Fibroblast of lung (primary cell): ENCODE data around the gene VPS37C. TPM values are rescaled to one million over a fixed set of nuclear protein-coding genes. Genes with fewer than 3 reads are reported as not detected.

ENCODE experiments used
- DNase-seq, 2 donors: peaks; one replicate each; pipeline versions ENCODE4 v3.0.0 to v3.0.0-alpha.2; 2010; ENCODE audit warnings: low read depth in 2 of 2
- H2AFZ ChIP-seq: 2 replicates; pipeline ENCODE4 v1.5.1; 2012; ENCODE audit warnings: low read length, control low read depth, inconsistent platforms
- H3K27ac ChIP-seq: 2 replicates; pipeline ENCODE4 v1.5.1; 2011; ENCODE audit warnings: low read length, control low read depth; ENCODE audit not compliant: insufficient read depth
- H3K27me3 ChIP-seq: 2 replicates; pipeline ENCODE4 v1.5.1; 2011; ENCODE audit warnings: mild to moderate bottlenecking, low read length; ENCODE audit not compliant: control insufficient read depth, insufficient read depth
- H3K36me3 ChIP-seq: 2 replicates; pipeline ENCODE4 v1.5.1; 2011; ENCODE audit warnings: low read length; ENCODE audit not compliant: control insufficient read depth, insufficient read depth
- H3K4me1 ChIP-seq: 2 replicates; pipeline ENCODE4 v1.5.1; 2011; ENCODE audit warnings: low read length; ENCODE audit not compliant: control insufficient read depth, insufficient read depth; ENCODE audit errors: extremely low read depth
- H3K4me2 ChIP-seq: 2 replicates; pipeline ENCODE4 v1.5.1; 2011; ENCODE audit warnings: low read length, control low read depth; ENCODE audit not compliant: insufficient read depth; ENCODE audit errors: extremely low read depth
- H3K4me3 ChIP-seq, 4 experiments: fragments of 200-600 bp in 1 of 4; sonication (generic) in 1 of 4; replicated peaks in 1 of 4; 2 replicates each; pipeline ENCODE4 v1.5.1; 2011 to 2016; ENCODE audit warnings: low read length in 4 of 4, low read depth in 3 of 4, mild to moderate bottlenecking in 3 of 4, control low read depth in 2 of 4, inconsistent platforms in 1 of 4, mixed read lengths in 1 of 4; ENCODE audit not compliant: insufficient read depth in 1 of 4; ENCODE audit errors: control extremely low read depth in 1 of 4
- H3K79me2 ChIP-seq: 2 replicates; pipeline ENCODE4 v1.5.1; 2012; ENCODE audit warnings: mild to moderate bottlenecking, low read length, inconsistent platforms; ENCODE audit not compliant: control insufficient read depth, insufficient read depth
- H3K9ac ChIP-seq: 2 replicates; pipeline ENCODE4 v1.5.1; 2011; ENCODE audit warnings: mild to moderate bottlenecking, low read length, control low read depth; ENCODE audit not compliant: insufficient read depth
- H3K9me3 ChIP-seq: 2 replicates; pipeline ENCODE4 v1.5.1; 2012; ENCODE audit warnings: low read depth, low read length; ENCODE audit not compliant: control insufficient read depth, insufficient read depth
- H4K20me1 ChIP-seq: 2 replicates; pipeline ENCODE4 v1.5.1; 2011; ENCODE audit warnings: low read length; ENCODE audit not compliant: control insufficient read depth, insufficient read depth; ENCODE audit errors: extremely low read depth
- CTCF ChIP-seq, 2 donors: IDR thresholded peaks in 1 of 2; conservative IDR thresholded peaks in 1 of 2; 1 replicate in 1 of 2; 2 replicates in 1 of 2; pipeline ENCODE4 v1.5.1; 2011 to 2012; ENCODE audit warnings: low read length in 2 of 2, control low read depth in 1 of 2, inconsistent platforms in 1 of 2, low read depth in 1 of 2, mild to moderate bottlenecking in 1 of 2
- EZH2 ChIP-seq: IDR thresholded peaks from 2 replicates; pipeline ENCODE4 v1.5.1; 2012; ENCODE audit warnings: low read length, control low read depth, mild to moderate bottlenecking; ENCODE audit errors: missing control alignments
- polyA plus RNA-seq, 2 donors: library from polyadenylated mRNA; depleted of rRNA in 1 of 2; stranded (reverse) in 1 of 2; unstranded in 1 of 2; fragments of >200 nt; gene quantifications; 2 replicates each; pipeline ENCODE4 v1.2.1, GENCODE V29; 2011 to 2012; ENCODE audit warnings: missing spikeins in 1 of 2
- total RNA-seq: library from RNA; depleted of rRNA; stranded (reverse); fragments of >200 nt; gene quantifications from 2 replicates; pipeline ENCODE4 v1.2.1, GENCODE V29; 2014

VPS37C gene
- total and polyA plus RNA-seq, 2 donors (not counting 1 experiment from before 2014, with no cell fraction given) = 7.6 to 9.9 TPM

- Histone ChIP-seq H3K79me2 (peaks cover 24% of the 10 kb centered on the region), H3K9ac (no peak overlapping the region), H3K27me3 (no peaks in the 10 kb centered on the region), H3K9me3 (no peaks in the 10 kb centered on the region), H3K4me3 (no peak overlapping the region), H2AFZ (no peak overlapping the region), H3K4me2 (no peak overlapping the region), H3K4me1 (peaks cover 17% of the 10 kb centered on the region), H3K36me3 (no peaks in the 10 kb centered on the region), H3K27ac (no peak overlapping the region), H4K20me1 (peaks cover 2% of the 10 kb centered on the region)
- no peak for DNase-seq
- TF ChIP-seq EZH2 (no peak), CTCF (conservative IDR thresholded peaks at IDR 0.05 in 1 of 2, IDR thresholded peaks at IDR 0.05 in 1 of 2; ENCODE audit: low read depth in 1 of 2, low read length in 2 of 2) (no peak)
Observed at GRCh38 chr11:61146416-61146815, 14.8 kb downstream of the VPS37C start.

- Histone ChIP-seq H4K20me1 (peaks cover 2% of the 10 kb centered on the region), H3K9ac (no peak overlapping the region)
Observed at GRCh38 chr11:61145228-61146005, 15.8 kb downstream of the VPS37C start.

More at GRCh38 chr11:61145228-61146005, 15.8 kb downstream of the VPS37C start:
- Histone ChIP-seq H3K36me3 (no peaks in the 10 kb centered on the region), H2AFZ (no peak overlapping the region), H3K79me2 (peaks cover 20% of the 10 kb centered on the region), H3K27ac (no peak overlapping the region), H3K4me2 (no peak overlapping the region), H3K4me1 (peaks cover 14% of the 10 kb centered on the region), H3K4me3 (no peak overlapping the region), H3K27me3 (no peaks in the 10 kb centered on the region), H3K9me3 (no peaks in the 10 kb centered on the region)
- no peak for DNase-seq
- TF ChIP-seq CTCF (conservative IDR thresholded peaks at IDR 0.05 in 1 of 2, IDR thresholded peaks at IDR 0.05 in 1 of 2; ENCODE audit: low read depth in 1 of 2, low read length in 2 of 2) (no peak), EZH2 (no peak)
